Measurements from ENCODE around the gene CAPNS1.

CAPNS1 gene

DNA sequence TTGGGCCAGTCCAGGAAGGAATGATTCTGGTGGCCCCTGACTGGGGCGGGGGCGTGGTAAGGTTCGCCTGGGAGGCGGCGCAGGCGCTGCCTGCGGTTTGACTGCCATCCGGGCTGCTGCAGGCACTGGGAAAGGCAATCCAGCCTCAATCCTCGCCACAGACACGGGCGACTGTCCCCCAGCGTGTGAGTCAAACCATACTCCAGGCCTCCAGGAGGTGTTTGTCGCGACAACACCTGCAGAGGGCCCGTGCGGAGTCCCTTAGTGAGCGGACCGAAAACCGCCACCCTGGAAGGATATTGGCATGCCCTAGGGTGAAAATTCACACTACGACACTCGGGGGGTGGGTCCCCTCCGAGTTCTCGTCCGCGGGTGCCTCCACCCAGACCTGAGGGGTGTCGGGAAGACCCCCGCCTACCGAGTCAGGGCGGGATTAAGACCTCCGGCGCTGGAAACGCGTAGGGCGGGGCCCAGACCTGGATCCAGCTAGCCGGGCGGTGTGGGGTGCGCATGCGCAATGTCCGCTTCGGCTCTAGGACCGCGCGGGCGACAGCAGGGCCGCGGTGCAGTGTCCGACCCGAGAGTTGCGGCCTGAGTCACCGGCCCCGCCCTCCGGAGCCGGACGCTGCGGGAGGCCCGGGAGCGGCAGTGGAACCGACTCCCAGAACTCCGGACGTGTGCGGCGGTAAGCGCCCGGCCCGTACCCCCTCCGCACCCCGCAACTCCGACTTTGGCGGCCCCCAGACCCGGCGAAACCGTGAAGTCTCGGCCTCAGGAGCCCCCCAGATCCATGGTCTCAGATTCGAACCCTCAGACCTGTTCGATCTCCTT, at the start of gene CAPNS1:
CAPNS1 (plus strand) TSS at position 594 of the 831 bp plus-strand sequence. CDS start 946 bp downstream, outside the sequence.
- H3K27ac ChIP-seq: peak within 1 kb of the TSS; percentile 99
- DNase-seq (ENCODE audit: low read depth, low spot score): no peak

DNA sequence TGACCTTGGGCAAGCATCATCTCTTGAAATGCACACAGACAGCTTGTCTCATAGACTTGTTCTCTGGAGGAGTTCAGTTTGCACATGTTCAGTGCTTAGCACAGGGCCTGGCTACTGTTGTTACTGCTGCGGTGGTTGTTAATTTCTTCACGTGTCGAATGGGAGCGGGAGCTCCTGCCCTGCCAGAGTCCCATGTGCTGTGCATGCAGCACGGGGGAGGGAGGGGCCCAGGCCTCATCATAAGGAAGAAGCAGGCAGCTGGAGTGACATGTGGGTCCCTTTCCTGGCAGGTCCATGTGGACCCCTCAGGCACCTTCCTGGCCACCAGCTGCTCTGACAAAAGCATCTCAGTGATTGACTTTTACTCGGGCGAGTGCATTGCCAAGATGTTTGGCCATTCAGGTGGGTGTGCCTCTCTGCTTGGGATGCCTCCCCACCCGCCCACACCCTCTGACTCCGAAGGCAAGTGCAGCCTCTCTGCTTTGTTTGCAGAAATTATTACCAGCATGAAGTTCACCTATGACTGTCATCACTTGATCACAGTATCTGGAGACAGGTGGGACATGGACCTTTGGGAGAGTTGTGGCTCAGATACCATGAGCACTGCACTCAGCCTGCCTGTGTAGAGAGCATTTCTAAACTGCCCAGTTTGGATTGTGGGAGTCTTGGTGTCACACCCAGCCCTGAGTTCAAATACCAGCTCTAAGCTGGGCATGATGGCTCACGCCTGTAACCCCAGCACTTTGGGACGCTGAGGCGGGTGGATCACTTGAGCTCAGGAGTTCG, 48.8 kb upstream of the CAPNS1 start:
- H3K27ac ChIP-seq: no peak overlapping the region
- no peak for DNase-seq (ENCODE audit: low read depth, low spot score)

DNA sequence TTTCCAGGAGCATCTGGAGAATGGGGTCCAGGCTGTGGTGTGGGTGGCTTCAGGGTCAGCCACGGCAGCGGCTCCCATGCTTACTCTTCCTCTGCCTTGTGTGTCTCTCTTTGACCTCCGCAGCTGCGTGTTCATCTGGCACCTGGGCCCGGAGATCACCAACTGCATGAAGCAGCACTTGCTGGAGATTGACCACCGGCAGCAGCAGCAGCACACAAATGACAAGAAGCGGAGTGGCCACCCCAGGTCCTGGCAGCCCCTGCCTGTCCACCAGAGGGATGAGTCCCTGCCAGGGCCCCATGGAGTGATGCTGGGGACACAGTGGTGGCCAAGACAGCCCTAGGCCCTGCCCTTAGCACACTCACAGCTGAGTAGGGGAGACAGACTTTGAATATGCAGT, 47.3 kb upstream of the CAPNS1 start:
- no peak overlapping the region for H3K27ac ChIP-seq
- DNase-seq (ENCODE audit: low read depth, low spot score): no peak

DNA sequence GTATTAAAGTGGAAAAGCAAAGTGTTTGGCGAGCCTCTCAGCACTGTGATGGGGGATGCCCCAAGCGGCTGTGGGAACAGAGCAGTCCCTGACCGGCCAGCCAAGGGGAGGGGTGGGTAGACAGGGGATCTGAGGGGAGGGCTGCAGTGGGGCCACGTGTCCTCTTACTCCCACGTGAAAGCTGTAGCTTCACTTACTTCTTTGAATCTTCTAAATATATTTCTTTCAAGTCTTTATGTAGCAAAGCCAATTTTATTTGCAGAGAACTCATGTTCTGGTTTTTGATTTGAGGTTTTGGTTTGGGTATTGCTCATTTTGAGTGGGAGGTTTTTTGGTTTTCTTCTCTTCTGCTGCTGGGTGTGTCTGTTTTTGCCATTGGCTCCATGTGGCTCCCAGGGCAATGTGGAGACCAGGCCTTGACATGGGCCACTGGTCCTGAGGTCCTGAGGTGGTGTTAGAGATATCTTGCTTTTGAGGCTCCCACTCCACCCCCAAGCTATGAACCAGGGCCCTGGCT, 46.7 kb upstream of the CAPNS1 start:
- no peak for DNase-seq (ENCODE audit: low read depth, low spot score)
- no peak overlapping the region for H3K27ac ChIP-seq

DNA sequence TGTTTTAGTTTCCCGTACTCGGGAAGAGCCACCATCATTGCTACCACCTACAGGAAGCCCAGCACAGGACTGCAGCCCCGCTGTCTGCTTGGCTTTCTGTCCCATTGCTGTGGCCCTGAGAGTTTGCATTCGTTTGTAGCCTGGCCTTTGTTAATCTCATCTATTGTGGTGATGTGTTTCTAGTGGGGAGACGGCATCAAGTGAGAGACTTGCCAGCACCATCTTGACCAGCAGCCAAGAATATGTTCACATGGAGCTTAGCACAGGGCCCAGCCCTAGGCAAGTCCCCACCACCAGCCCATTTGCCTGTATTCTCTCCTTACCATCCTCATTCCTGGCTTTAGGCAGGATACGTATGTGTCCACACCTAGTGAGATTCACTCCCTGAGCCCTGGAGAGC, 46.2 kb upstream of the CAPNS1 start:
- no peak overlapping the region for H3K27ac ChIP-seq

DNA sequence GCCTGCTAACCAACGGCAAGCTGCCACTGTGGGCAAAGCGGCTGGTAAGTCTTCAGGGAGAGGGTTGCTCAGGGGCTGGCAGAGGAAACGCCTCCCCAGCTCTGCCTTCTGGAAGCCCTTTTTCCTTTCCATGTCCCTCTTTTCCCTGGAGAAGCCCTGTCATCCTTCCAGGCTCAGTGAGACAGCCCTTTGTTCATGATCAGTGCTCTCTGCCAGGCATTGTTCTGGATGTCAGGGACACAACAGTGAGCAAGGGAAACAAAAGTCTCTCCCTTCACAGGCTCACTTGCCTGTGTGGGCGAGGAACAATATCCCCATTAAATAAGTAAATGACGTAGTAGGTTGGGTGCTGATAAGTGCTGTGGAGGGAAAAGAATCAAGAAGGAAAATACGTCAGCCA, 42.8 kb upstream of the CAPNS1 start:
- no peak overlapping the region for H3K27ac ChIP-seq
- no peak for DNase-seq (ENCODE audit: low read depth, low spot score)

More for the DNA sequence above, 46.2 kb upstream of the CAPNS1 start:
- no peak for DNase-seq (ENCODE audit: low read depth, low spot score)

DNA sequence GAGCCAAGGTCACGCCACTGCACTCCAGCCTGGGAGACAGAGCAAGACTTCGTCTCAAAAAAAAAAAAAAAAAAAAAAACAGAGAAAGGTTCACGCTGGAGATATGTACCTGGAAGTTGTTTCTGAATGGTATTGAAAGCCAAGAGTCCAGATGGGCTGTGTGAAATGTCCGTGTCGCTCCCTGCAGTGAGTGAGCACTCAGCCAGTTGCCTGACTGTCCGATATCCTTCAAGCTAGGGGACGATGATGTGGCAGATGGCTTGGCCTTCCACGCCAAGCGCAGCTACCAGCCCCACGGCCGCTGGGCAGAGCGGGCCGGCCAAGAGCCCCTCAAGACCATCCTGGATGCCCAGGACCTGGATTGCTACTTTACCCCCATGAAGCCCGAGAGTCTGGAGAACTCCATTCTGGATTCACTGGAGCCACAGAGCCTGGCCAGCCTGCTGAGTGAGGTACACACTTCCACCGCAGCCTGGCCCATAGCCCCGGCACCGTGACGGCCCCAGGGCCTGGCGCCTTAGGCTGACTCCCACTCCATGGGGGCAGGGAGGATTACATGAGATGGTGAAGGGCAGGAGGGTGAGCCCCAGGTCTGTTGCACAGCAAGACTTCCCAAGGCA, 40.6 kb upstream of the CAPNS1 start:
- DNase-seq (ENCODE audit: low read depth, low spot score): no peak
- no peak overlapping the region for H3K27ac ChIP-seq

DNA sequence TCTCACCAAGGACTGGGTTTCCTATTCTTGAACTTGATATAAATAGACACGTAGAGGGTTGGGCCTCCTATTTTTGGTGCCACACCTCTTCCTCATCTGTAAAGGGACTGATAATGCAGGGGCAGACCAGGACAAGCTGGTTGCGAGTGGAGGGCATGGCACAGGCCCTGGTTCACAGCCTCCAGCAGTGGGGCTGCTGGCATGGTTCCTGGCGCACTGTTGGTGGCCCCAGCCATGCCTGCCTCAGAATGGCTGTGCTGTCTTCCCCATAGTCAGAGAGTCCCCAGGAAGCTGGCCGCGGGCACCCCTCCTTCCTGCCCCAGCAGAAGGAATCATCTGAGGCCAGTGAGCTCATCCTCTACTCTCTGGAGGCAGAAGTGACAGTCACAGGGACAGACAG, 39.4 kb upstream of the CAPNS1 start:
- no peak overlapping the region for H3K27ac ChIP-seq
- no peak for DNase-seq (ENCODE audit: low read depth, low spot score)

DNA sequence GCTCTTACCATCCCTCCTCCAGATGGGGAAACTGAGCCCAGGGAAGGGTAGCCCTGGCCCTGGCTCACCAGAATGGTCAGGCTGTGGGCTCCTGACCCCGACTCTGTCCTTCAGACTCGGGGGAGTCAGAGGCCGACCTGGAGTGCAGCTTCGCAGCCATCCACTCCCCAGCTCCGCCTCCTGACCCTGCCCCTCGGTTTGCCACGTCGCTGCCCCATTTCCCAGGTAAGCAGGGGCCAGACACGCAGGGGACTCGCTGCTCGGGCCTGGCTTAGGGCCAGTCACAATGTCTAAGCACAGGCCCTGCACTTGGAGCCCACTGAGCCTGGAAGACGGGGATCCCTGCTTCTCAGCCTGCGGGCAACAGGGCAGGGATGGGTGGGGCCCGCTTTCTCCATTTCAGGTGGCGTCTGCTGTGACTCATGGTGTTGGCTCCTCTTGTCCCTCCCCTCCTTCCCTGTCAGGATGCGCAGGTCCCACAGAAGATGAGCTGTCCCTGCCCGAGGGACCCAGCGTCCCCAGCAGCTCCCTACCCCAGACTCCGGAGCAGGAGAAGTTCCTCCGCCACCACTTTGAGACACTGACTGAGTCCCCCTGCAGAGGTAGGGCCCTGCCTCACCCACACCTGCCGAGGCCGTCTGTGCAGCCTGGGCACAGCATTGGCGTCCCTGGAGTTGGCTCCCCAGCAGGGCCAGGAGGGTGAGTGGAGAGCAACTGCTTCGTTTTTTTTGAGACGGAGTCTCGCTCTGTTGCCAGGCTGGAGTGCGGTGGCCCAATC, 38.1 kb upstream of the CAPNS1 start:
- no peak overlapping the region for H3K27ac ChIP-seq
- DNase-seq (ENCODE audit: low read depth, low spot score): no peak

DNA sequence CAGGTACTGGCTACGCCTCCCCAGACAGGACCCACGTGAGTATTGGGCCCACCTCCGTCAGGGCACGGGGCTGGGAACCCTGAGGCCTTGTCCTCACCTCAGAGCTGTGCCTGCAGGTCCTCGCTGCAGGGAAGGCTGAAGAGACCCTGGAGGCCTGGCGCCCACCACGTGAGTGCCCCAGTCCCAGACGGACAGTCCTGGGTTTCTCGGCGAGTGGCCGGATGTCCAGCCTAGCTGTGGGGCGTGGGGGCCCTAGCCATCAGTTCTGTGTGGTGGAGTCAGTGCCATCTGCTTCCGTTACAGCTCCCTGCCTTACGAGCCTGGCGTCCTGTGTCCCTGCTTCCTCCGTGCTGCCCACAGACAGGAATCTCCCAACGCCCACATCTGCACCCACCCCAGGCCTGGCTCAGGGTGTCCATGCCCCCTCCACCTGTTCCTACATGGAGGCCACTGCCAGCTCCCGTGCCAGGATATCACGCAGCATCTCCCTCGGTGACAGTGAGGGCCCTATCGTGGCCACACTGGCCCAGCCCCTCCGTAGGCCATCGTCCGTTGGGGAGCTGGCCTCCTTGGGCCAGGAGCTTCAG, 36.7 kb upstream of the CAPNS1 start:
- no peak overlapping the region for H3K27ac ChIP-seq
- no peak for DNase-seq (ENCODE audit: low read depth, low spot score)

DNA sequence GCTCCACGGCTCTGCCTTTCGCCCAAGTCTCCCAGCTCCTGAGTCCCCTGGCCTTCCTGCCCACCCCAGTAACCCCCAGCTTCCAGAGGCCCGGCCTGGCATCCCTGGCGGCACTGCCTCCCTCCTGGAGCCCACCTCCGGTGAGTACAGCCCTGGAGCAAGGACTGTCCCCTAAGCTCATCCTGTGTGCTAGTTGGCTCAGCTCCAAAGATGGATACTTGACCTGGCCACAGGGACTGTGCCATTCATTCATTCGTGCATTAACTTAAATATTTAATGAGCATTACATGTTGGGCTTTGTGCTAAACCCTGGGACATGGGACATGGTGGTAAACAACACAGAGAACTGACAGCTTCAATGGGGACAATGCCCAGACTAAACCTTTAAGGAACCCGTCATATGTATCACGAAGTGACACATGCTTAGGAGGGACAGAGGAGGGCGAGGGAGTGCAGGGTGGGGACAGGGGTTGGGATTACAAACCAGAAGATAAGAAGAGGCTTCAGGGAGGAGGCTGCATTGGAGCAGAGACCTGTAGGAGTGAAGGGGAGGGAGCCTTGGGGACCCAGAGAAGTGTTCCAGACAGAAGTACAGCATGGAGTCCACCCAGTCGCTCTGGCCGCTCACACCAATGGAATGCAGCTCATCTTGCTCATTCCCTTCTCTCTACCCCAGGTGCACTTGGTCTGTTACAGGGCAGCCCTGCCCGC, 35.9 kb upstream of the CAPNS1 start:
- no peak for DNase-seq (ENCODE audit: low read depth, low spot score)
- no peak overlapping the region for H3K27ac ChIP-seq

DNA sequence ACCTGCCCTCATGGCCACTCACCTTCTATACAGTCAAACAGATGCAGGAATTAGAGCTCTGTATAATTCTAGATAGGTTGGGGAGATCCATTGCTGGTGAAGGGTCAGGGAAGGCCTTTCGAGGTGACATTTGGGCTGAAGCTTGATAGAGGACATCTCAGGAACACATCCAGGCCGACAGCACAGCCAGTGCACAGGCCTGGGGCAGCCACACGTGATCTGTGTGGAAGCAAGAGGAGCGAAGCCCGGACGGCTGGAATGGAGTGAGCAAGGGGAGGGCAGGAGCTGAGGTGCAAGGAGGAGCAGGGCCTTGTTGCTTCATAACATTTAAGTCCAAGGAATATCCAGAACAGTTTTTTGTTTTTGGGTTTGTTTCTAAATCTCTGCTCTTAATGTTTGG, 33.4 kb upstream of the CAPNS1 start:
- DNase-seq (ENCODE audit: low read depth, low spot score): no peak
- H3K27ac ChIP-seq: no peak overlapping the region

DNA sequence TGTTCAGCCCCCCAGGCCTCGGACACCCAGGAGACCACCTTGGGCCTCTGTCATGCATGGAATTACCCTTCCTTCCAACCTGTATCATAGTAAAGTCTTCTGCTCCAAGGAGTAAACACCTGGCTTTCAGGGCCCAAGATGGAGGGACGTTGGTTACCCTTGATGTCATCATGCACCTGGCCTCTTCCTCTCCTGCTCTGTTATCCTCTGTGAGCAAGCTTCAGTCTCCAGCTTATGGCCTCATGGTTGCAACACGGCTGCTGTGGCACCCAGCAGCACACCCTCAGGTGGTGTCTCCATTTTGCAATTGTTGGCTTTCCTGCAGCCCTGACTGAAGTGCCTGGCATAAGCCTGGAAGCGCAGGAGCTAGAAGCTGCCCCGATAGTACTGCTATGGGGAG, 32.9 kb upstream of the CAPNS1 start:
- no peak overlapping the region for H3K27ac ChIP-seq
- DNase-seq (ENCODE audit: low read depth, low spot score): no peak

DNA sequence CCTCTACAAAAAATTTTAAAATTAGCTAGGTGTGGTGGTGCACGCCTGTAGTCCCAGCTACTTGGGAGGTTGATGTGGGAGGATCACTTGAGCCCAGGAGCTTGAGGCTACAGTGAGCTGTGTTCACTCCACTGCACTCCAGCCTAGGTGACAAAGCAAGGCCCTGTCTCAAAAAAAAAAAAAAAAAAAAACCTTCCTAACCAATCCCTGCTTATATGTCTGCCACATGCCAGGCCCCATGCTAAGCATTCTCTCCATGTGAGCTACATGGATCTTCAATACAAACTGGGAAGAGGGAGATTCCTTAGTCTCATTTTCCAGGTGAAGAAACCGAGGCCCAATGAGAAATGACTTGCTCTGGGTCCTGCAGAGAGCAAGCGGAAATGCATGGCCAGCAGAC, 31.2 kb upstream of the CAPNS1 start:
- no peak overlapping the region for H3K27ac ChIP-seq
- DNase-seq (ENCODE audit: low read depth, low spot score): no peak

DNA sequence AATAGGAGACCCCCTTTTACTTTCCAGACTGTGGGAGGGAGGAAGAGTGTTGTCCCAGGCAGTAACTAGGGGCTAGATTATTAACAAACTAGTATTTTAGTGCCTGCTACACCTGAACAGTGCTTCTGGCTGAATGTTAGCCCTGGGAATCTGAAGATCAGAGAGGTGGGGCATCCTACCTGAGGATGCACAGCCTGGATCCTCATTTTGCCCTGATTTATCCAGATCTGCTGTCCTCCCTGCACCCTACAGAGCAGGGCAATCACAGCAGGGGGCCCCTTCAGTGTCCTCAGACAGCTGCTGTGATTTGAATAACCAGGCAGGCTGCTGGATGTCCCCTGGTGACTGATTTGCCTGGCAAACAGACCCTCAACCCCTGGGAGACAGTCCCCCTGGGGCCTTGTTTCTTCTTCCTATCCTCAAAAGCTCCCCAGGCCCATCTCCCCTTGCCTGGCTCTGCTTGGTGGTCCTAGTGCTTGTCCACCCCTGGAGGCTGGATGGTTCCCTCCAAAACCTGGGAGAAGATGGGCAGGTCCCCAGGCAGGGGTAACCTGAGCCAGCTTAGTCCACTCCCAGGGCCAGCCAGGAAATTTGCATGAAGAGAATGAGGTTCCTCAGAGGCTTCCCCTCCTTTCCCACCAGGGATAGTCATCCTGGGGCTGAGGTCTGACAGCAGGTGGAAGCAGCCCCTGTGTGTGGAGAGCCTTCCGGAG, 29.2 kb upstream of the CAPNS1 start, which contains the start of gene OVOL3:
OVOL3 (plus strand) TSS at position 657 of the 713 bp plus-strand sequence. CDS start 60 bp downstream, outside the sequence.
- DNase-seq (ENCODE audit: low read depth, low spot score): no peak
- H3K27ac ChIP-seq: no peak within 1 kb of the TSS

DNA sequence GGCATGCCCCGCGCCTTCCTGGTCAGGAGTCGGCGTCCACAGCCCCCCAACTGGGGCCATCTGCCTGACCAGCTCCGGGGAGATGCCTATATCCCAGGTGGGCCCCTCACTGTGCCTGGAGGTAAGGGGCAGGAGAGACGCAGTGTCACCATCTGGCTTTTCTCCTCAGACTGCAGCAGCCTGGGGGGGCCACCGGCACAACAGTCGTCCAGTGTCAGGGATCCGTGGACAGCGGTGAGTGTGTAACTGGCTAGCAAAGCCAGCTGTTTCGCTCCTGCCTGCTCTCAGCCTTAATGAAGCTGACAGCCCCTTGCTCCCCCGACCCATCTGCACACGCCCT, 28.7 kb upstream of the CAPNS1 start:
- no peak for DNase-seq (ENCODE audit: low read depth, low spot score)
- H3K27ac ChIP-seq: no peak overlapping the region

DNA sequence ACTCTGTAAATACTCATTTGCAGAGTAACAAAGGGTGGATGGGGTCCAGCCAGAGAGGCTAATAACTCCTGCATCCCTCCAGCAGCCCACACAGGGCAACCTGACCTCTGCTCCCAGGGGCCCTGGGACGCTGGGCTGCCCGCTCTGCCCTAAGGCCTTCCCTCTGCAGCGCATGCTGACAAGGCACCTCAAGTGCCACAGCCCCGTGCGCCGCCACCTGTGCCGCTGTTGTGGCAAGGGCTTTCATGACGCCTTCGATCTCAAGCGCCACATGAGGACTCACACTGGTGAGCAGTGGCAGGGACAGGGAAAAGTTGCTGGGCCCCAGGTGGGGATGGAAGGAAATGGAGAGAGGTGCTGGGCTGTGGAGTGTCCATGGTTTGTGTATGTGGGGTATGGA, 27.2 kb upstream of the CAPNS1 start:
- DNase-seq (ENCODE audit: low read depth, low spot score): no peak
- no peak overlapping the region for H3K27ac ChIP-seq

DNA sequence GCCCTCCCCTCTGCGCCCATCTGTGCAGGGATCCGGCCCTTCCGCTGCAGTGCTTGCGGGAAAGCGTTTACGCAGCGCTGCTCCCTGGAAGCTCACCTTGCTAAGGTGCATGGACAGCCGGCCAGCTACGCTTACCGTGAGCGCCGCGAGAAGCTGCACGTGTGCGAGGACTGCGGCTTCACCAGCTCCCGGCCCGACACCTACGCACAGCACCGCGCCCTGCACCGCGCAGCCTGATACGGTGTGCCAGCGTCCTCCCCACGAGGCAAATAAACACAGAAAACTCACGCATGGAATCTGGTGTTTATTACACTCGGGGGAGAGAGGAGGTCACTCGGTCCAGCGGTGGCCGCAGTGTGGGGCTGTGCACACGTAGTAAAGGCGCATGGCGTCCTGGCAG, 26.4 kb upstream of the CAPNS1 start:
- no peak overlapping the region for H3K27ac ChIP-seq
- no peak for DNase-seq (ENCODE audit: low read depth, low spot score)
